ENCODE measurements around the gene ADAMTS16.

Gene ADAMTS16

DNA sequence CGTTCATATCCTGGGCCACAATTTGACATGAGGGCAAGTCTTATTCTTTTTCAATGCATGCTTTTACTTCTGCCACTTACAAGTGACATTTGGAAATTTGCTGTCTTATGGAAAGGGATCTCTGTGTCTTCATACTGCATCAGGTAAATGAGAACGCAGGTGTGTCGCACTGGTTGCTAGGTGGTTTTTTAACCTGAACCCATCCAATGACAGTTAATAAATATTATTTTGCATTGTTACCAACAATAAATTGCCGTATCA is 1.1 kb downstream of the ADAMTS16 start:
- no peak for FAIRE-seq

DNA sequence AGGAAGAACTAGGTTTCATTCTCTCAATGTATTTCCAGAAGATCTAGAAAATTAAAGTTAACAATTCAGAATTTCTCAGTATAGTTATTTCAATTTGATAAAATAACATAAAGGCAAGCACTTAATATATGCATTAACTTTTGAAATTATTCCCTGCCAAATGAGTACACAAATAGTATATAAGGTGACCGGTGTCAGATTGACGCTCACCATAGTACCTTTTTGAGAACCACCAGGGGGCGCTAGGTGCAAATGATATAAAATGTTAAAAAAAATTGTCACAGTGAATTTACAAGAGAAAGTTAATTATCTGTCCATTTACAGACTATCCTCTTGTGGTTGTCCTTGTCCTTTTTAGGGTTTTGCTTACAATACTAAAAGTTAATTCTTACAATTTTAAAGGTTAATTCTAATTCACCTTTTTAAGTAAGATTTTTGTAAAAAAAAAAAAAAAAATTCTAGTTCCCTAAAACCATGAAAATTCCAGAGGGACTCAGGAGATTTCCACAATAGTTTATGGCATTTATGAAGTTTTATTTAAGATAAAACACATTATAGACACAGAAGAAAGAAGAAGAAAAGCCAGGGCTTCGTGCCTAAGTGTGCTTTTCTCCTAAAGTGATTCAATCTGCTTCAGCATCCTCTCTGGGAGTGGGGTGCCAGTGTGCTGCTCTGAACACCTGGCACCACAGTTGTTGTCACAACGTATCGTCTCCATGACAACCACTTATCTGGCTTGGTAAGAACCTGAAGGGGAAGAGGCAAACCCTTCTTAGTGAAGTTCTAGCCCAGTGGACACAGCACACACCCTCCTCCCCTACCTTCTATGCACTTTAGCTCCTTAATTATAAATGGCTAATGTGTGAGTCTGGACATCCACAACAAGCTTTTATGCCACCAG is 1.7 kb downstream of the ADAMTS16 start:
- FAIRE-seq (peak; percentile 94), DNase-seq (ENCODE audit: low spot score) (peak; percentile 67)

More for the DNA sequence above, 1.1 kb downstream of the ADAMTS16 start:
- no peak for DNase-seq (ENCODE audit: low spot score)

DNA sequence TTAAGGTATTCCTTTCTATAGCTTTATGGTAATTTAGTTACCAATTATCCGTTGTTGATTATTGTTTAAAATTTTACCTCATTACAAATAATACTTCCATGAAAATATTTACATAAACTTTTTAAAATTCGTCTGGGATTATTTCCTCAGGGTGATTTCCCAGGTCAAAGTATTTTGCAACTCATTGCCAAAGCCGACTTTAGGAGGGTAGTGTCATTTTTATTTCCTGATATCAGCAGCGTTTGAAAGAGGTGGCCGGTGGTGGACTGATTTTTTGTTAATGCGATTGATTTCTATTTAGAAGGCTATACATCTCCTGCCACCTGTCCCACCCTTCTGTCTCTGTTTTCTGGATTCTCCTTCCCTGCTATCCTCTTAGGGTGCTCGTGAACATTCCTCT is 4.3 kb downstream of the ADAMTS16 start:
- peak; percentile 8 for FAIRE-seq

DNA sequence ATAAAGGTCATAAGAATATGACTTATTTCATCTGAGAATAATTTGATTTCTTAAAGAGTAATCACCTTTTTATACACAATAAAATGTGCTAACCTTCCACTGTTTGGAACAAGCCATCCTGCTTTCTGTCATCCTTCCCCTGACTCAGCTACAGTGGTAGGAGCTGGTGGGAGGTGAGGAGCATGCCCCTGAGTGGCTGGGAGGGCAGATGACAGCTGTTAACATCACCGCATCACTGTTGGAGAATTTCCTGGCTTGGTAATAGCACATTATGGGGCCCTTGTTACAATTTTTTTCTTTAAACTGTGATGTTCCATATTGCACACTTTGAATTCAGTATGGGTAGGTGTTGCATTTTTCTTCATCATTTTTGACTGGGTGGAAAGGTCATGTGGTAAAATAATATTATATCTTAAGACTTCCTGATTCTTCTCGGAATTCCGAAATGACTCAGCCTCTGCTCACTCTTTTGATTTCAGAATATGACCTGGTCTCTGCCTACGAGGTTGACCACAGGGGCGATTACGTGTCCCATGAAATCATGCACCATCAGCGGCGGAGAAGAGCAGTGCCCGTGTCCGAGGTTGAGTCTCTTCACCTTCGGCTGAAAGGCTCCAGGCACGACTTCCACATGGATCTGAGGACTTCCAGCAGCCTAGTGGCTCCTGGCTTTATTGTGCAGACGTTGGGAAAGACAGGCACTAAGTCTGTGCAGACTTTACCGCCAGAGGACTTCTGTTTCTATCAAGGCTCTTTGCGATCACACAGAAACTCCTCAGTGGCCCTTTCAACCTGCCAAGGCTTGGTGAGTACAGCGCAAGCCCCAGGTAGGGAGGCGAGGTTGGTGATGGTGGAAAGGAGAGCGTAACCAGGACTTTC is 5.8 kb downstream of the ADAMTS16 start:
- peak; percentile 99 for DNase-seq (ENCODE audit: low spot score)
- peak; percentile 100 for FAIRE-seq

More for the DNA sequence above, 4.3 kb downstream of the ADAMTS16 start:
- no peak for DNase-seq (ENCODE audit: low spot score)

DNA sequence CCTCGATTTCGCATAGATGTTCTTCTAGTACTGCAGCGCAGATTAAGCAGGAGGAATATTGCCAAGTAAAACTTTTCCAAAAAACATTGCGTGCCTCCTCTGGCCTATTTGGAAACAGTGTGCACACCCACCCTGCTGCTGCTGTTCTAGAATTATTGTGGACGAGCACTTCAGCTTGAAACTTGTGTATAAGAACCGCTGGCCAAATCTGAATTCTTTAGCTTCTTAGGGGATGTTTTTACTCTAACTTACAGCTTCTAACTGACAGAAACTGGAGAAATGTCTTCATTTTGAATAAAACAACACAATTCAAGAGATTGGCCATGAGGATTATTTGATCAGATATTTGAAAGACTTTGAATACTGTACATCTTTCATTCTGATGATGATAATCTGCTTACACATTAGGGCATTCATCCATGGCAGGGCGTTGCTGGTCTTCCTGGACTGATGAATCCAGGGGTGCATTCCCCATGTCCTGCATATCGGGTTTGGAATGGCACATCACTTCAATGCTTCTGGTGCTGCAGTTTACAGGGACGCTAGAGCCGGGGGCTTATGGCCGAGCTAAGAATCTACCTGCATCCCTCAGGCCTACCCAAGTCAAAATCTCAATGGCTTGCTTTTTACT is 6.5 kb downstream of the ADAMTS16 start:
- peak; percentile 64 for DNase-seq (ENCODE audit: low spot score)
- no peak for FAIRE-seq

DNA sequence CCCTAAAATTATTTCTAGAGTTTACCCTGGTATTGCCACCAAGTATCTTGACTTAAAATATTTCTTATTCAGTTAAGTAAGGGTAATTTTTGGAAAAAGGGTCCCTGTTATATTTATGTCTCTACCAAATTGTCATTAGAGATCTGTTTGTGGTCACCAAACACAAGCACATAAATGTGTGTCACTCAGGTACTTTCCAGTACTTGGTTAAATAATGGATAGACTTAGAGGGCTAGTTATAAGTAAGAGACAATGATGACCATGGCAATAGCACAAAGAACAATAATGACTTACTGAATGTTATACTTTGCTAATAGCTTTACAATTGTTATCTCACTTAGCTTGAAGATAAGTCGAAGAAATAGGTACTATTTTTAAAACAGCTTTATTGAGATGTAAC is 9.0 kb downstream of the ADAMTS16 start:
- DNase-seq (ENCODE audit: low spot score) (peak; percentile 49), FAIRE-seq (peak; percentile 82)

DNA sequence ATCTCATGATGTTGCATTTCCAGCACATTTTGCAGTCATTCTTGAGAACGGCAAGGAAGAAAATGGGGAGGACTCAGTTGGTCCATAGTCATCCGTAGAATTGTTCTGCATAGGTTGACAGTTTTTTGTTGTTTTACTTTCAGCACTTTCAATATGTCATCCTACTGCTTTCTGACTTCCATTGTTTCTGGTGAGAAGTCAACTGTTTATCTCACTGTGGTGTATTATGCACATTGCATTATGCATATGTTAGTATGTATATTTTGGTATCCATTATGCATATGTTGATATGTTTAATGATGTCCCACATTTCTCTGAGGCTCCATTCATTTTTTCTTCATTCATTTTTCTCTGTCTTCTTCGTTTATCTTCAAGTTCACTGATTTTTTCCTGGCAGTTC is 10.5 kb downstream of the ADAMTS16 start:
- DNase-seq (ENCODE audit: low spot score) (no peak), FAIRE-seq (no peak)

DNA sequence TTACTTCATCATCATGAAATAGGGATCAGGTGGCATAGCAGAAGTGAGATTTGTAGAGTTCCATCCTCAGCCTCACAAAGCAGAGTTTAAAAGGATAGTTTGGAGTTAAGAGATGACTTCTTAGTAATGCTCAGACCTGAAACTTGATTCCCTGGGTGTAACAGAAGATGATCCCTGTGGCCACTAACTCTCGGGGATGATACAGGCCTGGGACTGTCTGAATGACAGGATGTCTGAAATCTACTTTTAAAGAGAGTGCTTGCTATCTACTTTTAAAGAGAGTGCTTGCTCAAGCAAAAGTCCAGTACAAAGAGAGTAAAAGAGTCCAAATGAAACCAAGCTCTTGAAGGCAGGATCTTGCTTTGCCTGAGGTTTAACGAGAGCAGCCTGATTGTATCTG is 14.6 kb downstream of the ADAMTS16 start:
- no peak for DNase-seq (ENCODE audit: low spot score)
- no peak for FAIRE-seq

DNA sequence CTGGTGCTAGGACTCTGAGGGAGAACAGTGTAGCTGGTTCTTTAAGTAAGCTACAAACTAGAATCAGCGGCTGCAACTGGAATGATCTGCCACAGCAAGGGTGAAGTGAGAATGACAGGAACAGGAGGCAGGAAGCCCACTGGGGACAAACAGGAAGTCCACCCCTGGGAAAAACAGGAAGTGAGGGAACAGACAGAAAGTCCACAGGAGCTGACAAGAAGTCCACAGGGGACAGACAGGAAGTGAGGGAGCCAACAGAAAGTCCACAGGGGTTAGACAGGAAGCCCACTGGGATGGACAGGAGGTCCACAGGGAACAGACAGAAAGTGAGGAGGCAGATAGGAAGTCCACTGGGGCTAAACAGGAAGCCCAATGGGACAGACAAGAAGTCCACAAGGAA is 15.5 kb downstream of the ADAMTS16 start:
- FAIRE-seq (no peak), DNase-seq (ENCODE audit: low spot score) (no peak)

DNA sequence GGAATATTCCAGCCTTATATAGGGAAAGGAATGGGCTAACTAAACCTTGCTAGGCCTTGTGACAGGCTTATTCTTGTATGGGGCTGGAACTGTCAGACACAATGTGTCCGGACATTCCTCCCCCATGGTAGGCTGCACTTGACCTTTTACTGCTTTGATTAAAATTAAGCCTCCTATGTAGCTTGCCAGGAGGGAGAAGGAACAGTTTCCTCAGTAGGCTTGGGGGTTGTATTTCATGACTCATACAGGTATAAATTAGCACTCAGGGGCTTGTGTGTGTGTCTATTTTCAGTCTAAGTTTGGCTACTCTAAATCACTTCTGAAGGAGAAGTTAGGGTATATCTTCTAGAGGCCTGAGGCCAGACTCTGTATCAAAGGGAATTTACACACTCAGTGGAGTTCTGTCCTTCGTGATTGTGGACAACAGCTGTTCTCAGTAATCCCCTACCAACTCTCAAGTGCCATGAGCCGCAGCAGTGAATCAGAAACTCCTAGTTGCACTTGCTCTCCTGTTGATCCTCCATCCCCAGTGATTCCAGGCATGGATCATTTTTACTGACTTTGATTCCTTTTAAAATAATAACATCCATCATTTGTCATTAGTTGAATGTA is 16.4 kb downstream of the ADAMTS16 start:
- no peak for FAIRE-seq
- DNase-seq (ENCODE audit: low spot score): no peak

DNA sequence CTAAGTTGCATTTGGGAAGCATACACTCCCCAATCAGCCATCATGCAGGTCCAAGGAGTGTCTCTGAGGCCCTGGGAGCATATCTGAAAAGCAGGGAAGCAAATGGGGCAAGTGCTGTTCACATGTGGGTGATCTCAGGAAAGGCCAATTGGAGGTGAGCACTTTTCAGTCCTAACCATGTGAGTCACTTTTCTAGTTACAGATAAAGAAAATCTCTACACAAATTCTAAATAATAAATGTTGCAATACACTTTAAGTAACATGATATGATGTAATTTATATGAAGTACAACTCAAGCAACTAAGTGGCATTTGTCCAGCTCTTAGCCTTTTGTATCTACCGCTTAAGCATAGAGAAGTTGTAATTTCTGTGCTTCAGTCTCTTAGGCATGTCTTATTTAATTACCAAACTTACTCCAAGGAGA is 18.4 kb downstream of the ADAMTS16 start:
- DNase-seq (ENCODE audit: low spot score) (no peak), FAIRE-seq (no peak)

DNA sequence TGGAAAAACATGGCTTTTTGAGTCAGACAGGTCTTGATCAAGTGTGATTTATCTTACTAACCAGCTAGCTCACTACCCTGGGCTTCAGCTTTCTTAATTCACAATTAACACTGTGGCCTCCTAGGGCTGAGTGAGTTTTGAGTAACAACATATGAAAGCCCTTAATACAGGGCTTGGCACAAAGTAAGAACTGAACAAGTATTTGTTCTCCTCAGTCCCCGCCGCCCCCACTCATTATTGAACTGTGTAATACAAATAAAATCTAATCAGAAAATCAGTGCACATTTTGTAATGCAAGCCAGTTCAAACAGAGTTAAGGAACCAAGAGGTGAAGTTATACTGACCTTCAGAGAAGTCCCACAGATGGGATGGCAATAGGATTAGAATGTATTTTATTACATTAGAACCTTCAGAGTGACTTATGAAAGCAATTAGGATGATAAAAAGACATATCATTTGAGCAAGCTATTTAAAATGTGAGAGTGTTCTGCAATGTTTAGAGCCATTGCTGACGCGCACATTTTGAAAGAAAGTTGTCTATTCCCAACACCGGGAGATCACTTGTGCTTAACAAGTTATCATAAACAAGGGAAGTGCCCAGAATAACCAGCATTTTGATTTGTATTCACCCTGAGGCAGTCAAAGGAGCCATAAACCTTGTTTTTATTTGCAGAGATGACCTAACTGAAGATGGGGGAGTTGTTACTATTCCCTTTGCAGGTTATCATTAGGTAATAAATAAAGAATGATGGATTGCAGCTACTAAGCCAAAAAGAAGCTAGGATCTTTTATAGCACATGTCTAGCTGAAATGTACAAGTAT is 19.4 kb downstream of the ADAMTS16 start:
- FAIRE-seq (no peak), DNase-seq (ENCODE audit: low spot score) (no peak)

DNA sequence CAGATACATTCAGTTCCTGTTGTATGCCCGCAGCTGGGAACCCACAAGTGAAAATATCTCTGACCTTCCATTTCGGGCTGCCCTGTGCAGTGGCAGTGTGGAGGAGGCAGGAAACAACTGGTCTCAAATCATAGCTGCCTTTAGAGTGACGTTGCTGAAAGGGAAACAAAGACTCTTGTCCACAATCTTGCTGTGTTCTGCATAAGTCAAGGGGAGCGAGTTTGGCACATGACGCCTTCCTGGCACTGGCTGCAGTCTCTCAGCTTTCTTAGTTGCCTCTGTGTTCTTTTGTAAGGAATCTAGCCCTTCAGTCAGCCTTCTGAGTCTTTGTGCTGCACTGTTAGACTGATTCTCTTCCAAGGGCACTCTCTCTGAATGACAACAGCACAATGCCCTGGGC is 24.0 kb downstream of the ADAMTS16 start:
- FAIRE-seq (no peak), DNase-seq (ENCODE audit: low spot score) (no peak)

DNA sequence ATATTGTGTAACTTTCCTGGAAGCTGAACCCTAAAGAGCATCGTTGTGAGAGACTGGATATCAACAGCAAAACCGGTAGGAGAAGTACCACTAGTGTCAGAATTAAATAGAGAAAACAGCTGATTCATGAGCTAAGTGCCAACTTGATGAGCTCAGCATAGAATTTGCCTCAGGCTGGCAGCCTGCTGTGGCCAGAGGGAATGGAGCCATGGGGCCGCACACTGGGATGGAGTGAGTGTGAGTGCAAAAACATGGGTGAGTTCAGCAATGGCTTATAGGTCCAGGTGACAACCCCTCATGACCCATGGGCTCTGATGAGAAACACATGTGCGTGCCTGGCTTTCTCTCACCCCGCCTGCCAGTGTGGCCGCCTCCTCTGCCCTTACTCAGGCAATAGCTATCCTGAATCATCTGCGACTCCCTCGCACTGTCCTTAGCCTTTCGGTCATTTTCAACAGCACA is 25.4 kb downstream of the ADAMTS16 start:
- DNase-seq (ENCODE audit: low spot score) (peak; percentile 93), FAIRE-seq (peak; percentile 90)

DNA sequence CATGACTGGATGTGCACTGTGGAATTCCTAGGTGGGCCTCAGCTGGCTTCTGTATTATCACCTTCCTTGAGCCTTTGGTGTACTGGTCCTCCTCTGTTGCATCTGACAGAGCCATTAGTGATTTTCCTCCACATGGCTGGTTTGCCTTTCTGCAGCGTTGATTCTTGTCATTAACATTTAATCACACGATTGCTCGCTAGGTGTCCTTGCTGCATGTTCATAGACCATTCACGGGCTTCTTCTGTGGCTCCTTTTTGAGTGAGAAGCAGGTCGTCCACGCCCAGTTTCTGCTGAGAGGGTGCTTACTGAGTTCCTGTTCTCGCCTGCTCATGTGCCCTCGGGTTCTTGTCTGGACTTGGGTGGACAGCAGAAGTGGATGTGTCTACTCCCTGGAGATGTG is 29.3 kb downstream of the ADAMTS16 start:
- FAIRE-seq (no peak), DNase-seq (ENCODE audit: low spot score) (no peak)

DNA sequence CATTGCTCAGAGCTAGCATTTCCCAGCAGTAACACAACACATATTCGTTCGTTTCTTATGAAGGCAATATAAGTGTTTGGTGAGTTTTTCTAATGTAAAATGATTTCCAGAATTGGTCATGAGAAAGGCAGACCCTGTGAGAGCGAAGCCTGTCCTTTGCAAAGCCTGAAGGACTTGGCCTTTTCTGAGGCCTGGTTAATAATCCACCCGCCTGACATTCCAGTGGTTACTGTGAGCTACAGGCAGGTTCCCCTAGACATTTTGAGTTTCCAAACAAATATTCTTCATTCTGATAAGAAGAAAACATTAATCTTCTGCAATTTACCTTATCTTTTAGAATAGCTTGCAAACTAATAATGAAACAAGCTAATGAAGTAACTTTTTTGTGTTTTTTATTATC is 38.0 kb downstream of the ADAMTS16 start:
- peak; percentile 81 for DNase-seq (ENCODE audit: low spot score)
- FAIRE-seq: peak; percentile 99

DNA sequence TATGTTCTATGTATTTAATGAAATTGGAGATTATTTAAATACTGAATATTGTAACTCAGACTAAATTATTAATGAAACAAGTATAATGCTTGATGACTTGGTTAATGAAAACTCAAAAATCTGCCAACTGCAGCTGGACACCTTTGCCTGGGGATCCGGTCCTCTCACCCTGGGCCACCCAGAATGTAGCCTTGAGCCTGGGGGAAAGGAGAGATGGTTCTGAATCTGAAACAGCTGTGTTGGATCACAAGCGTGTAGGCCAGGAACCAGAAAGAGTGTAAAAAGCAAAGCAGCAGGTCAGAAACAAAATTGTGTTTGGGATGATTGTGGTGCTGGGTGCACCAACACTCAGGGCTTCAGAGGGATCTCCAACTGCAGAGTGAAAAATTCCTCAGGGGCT is 38.5 kb downstream of the ADAMTS16 start:
- no peak for FAIRE-seq
- DNase-seq (ENCODE audit: low spot score): no peak

DNA sequence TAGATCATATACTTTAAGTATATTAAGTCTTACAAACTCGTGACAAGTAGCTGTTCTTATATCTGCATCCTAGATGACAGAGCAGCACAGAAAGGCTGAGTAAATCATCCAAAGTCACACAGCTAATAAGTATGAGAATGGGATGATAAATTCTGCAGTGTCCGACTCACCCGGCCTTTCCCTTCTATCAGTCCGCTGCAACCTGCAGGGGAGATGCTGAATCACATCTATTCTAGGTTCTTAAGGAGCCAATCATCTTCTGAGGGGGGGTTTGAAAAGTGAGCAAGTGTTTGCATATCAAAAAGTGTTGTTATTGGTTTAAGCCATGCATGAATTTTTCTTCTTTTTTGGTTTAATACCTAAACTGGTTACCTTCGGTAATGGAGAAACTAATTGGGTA is 38.9 kb downstream of the ADAMTS16 start:
- FAIRE-seq (peak; percentile 91), DNase-seq (ENCODE audit: low spot score) (peak; percentile 66)

DNA sequence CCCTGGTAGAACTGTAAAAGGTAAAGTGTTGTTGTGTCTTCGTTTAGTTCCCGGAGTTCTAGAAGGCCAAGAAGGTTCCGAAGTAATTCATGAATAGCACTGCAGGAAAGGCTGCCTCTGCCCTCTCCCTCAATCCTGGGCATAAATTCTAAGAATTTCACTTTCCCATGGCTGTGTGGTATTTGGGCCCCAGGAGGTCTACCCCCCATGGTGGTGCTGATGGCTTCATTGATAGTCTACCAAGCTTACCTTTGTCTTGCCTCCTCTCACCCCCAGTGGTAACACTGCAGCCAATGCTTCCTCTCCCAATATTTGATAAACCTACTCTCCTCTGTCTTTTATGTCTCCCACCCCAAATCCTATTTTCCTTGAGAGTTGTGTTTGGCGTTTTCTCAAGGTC is 39.5 kb downstream of the ADAMTS16 start:
- DNase-seq (ENCODE audit: low spot score): no peak
- FAIRE-seq: no peak

DNA sequence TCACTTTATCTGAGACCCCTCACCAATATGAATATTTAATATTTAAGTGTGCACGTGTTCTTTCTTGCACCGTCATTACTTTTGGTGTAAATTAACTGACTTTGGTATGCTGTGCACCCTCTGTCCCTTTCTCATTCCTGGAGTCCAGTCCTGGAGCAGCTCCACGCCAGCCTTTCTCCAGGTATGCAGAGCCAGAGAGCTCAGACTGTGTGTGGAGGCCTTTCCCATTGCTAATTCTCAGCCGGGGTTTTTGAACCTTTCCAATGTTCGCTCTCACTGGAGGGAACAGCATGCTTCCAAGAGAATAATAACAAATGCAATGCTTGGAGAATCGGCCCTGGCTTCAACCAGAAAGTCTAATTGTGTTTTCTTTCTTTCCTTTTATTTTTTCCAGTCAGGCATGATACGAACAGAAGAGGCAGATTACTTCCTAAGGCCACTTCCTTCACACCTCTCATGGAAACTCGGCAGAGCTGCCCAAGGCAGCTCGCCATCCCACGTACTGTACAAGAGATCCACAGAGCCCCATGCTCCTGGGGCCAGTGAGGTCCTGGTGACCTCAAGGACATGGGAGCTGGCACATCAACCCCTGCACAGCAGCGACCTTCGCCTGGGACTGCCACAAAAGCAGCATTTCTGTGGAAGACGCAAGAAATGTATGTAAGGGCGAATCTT is 41.7 kb downstream of the ADAMTS16 start:
- FAIRE-seq (no peak), DNase-seq (ENCODE audit: low spot score) (no peak)

All from RCC 7860 (cell line).